CD14-positive monocyte (primary cell): ENCODE results near the gene CLASP1. TPM values are rescaled to one million over a fixed set of nuclear protein-coding genes. Genes with fewer than 3 reads are reported as not detected.

Experiments
- DNase-seq, 3 donors: peaks; one replicate each; pipeline ENCODE4 v3.0.0-alpha.2; 2011 to 2022
- H2AFZ ChIP-seq: 2 replicates; pipeline ENCODE4 v1.6.0; 2012; ENCODE audit warnings: mild to moderate bottlenecking, low read depth, low read length, inconsistent platforms; ENCODE audit not compliant: insufficient read depth, poor library complexity, severe bottlenecking
- H3K27ac ChIP-seq, 2 donors: 1 replicate in 1 of 2; 2 replicates in 1 of 2; pipeline ENCODE4 v1.5.1; 2012 to 2013; ENCODE audit warnings: low read length in 2 of 2, control low read depth in 1 of 2, inconsistent platforms in 1 of 2, low read depth in 1 of 2, mild to moderate bottlenecking in 1 of 2
- H3K27me3 ChIP-seq, 2 donors: one replicate each; pipeline versions ENCODE4 v1.6.0 to v1.6.1; 2011 to 2013; ENCODE audit warnings: low read length in 2 of 2; ENCODE audit not compliant: control insufficient read depth in 2 of 2, insufficient read depth in 2 of 2
- H3K36me3 ChIP-seq, 2 donors: replicated peaks in 1 of 2; 1 replicate in 1 of 2; 2 replicates in 1 of 2; pipeline versions ENCODE4 v1.5.1 to v1.6.1; 2012 to 2013; ENCODE audit warnings: low read length in 2 of 2, control low read depth in 1 of 2, inconsistent platforms in 1 of 2, mild to moderate bottlenecking in 1 of 2; ENCODE audit not compliant: insufficient read depth in 2 of 2, control insufficient read depth in 1 of 2
- H3K4me1 ChIP-seq, 2 donors: 1 replicate in 1 of 2; 2 replicates in 1 of 2; pipeline versions ENCODE4 v1.5.1 to v1.6.1; 2012 to 2013; ENCODE audit warnings: low read length in 2 of 2, control low read depth in 1 of 2, inconsistent platforms in 1 of 2, mild to moderate bottlenecking in 1 of 2, moderate library complexity in 1 of 2; ENCODE audit not compliant: insufficient read depth in 2 of 2, control insufficient read depth in 1 of 2
- H3K4me2 ChIP-seq: replicated peaks from 2 replicates; pipeline ENCODE3; 2012; ENCODE audit warnings: low read length, moderate library complexity, mild to moderate bottlenecking; ENCODE audit not compliant: poor library complexity, severe bottlenecking; ENCODE audit errors: extremely low read depth
- H3K4me3 ChIP-seq, 3 experiments: fragments of 200-600 bp in 1 of 3; sonication (generic) in 1 of 3; replicated peaks in 1 of 3; 1 replicate in 2 of 3; 2 replicates in 1 of 3; pipeline ENCODE4 v1.5.1; 2011 to 2013; ENCODE audit warnings: low read length in 3 of 3, mild to moderate bottlenecking in 3 of 3, control low read depth in 2 of 3, low read depth in 2 of 3, inconsistent platforms in 1 of 3, moderate library complexity in 1 of 3
- H3K79me2 ChIP-seq: 2 replicates; pipeline ENCODE4 v1.6.0; 2012; ENCODE audit warnings: mild to moderate bottlenecking, control low read depth, inconsistent platforms, low read length, moderate library complexity; ENCODE audit not compliant: insufficient read depth
- H3K9ac ChIP-seq: 2 replicates; pipeline ENCODE4 v1.6.0; 2017; ENCODE audit warnings: low read length, mild to moderate bottlenecking; ENCODE audit not compliant: insufficient read depth, poor library complexity, severe bottlenecking
- H3K9me3 ChIP-seq, 2 donors: replicated peaks in 1 of 2; 1 replicate in 1 of 2; 2 replicates in 1 of 2; pipeline versions ENCODE4 v1.5.1 to v1.6.1; 2012 to 2013; ENCODE audit warnings: low read length in 2 of 2, control low read depth in 1 of 2; ENCODE audit not compliant: control insufficient read depth in 1 of 2, insufficient read depth in 1 of 2
- H4K20me1 ChIP-seq: 2 replicates; pipeline ENCODE4 v1.6.0; 2012; ENCODE audit warnings: mild to moderate bottlenecking, low read length, control low read depth, moderate library complexity; ENCODE audit not compliant: insufficient read depth
- H3K27ac Mint-ChIP-seq, 7 donors: one replicate each; pipeline ENCODE4 v1.8.0; 2020; ENCODE audit warnings: mild to moderate bottlenecking in 7 of 7, mixed read lengths in 7 of 7, moderate library complexity in 6 of 7, inconsistent platforms in 2 of 7
- H3K27me3 Mint-ChIP-seq, 3 donors: one replicate each; pipeline ENCODE4 v1.8.0; 2021 to 2022; ENCODE audit warnings: low read depth in 3 of 3, mild to moderate bottlenecking in 3 of 3, mixed read lengths in 3 of 3, moderate library complexity in 3 of 3, inconsistent platforms in 1 of 3
- H3K36me3 Mint-ChIP-seq, 2 donors: one replicate each; pipeline ENCODE4 v1.8.0; 2020; ENCODE audit warnings: mixed read lengths in 2 of 2, inconsistent platforms in 1 of 2, mild to moderate bottlenecking in 1 of 2
- H3K4me1 Mint-ChIP-seq: one replicate; pipeline ENCODE4 v1.8.0; 2020; ENCODE audit warnings: mild to moderate bottlenecking, mixed read lengths
- H3K4me3 Mint-ChIP-seq, 2 donors: one replicate each; pipeline ENCODE4 v1.8.0; 2020; ENCODE audit warnings: mild to moderate bottlenecking in 2 of 2, mixed read lengths in 2 of 2, moderate library complexity in 1 of 2
- H3K9me3 Mint-ChIP-seq, 7 donors: one replicate each; pipeline ENCODE4 v1.8.0; 2020 to 2022; ENCODE audit warnings: mixed read lengths in 7 of 7, mild to moderate bottlenecking in 6 of 7, moderate library complexity in 6 of 7, inconsistent platforms in 2 of 7
- CTCF ChIP-seq: fragments of 200-600 bp; IDR thresholded peaks from one replicate; pipeline ENCODE4 v1.8.0; 2022; ENCODE audit warnings: antibody characterized with exemption, mild to moderate bottlenecking
- WGBS: methylation state at CpG from one replicate; pipeline ENCODE4 v1.1.5; 2013; ENCODE audit warnings: missing lambda C conversion rate; ENCODE audit not compliant: insufficient coverage; 5-methylcytosine and 5-hydroxymethylcytosine counted together
- intact Hi-C, 2 donors: fragments of 100-400 bp; cut with micrococcal nuclease; formaldehyde crosslinking; loops; one replicate each; pipeline versions ENCODE4 v1.15.0 to v1.15.1; 2023
- polyA plus RNA-seq, 3 donors: library from polyadenylated mRNA; depleted of rRNA in 1 of 3; unstranded in 2 of 3; stranded (reverse) in 1 of 3; fragments of 300-500 nt in 2 of 3; fragments of >200 nt in 1 of 3; fragmentation: Illumina TruSeq in 2 of 3; gene quantifications; 1 replicate in 2 of 3; 2 replicates in 1 of 3; pipeline ENCODE4 v1.2.3, GENCODE V29; 2012 to 2021

Gene CLASP1
- polyA plus RNA-seq, 3 donors, result 4.8 to 8.1 (median 7.6) TPM

GRCh38 chr2:121688820-121689219 is 39.6 kb upstream of the CLASP1 start:
- Histone ChIP-seq H3K4me3 (no peak overlapping the region), H3K36me3 (no peaks in the 10 kb centered on the region), H3K9ac (no peak overlapping the region), H3K27ac (no peak overlapping the region), H3K4me2 (no peak overlapping the region), H2AFZ (no peak overlapping the region), H3K9me3 (peaks cover 6 to 10% of the 10 kb centered on the region in 2 donors), H3K27me3 (no peaks in the 10 kb centered on the region), H3K4me1 (no peaks in the 10 kb centered on the region), H3K79me2 (no peaks in the 10 kb centered on the region), H4K20me1 (no peaks in the 10 kb centered on the region)
- Mint-ChIP-seq H3K9me3 (peaks cover 4 to 20% (median 11%) of the 10 kb centered on the region in 7 donors), H3K27me3 (peaks cover 0 to 2% (median 1%) of the 10 kb centered on the region in 3 donors), H3K27ac (no peak overlapping the region), H3K36me3 (no peaks in the 10 kb centered on the region), H3K4me1 (no peaks in the 10 kb centered on the region), H3K4me3 (no peak overlapping the region)
- no peak for DNase-seq
- WGBS, result 60% methylated on average over 1 of the region's 2 CpGs
- intact Hi-C loops, result no loop called here
- no peak for TF ChIP-seq CTCF

GRCh38 chr2:121686902-121687301 is 37.6 kb upstream of the CLASP1 start:
- H3K36me3 Mint-ChIP-seq, result peaks cover 0 to 3% of the 10 kb centered on the region in 2 donors
- Histone ChIP-seq H3K4me1 (no peaks in the 10 kb centered on the region), H3K4me3 (no peak overlapping the region), H3K27me3 (no peaks in the 10 kb centered on the region), H3K27ac (no peak overlapping the region), H3K4me2 (no peak overlapping the region), H3K36me3 (no peaks in the 10 kb centered on the region), H2AFZ (no peak overlapping the region), H3K9me3 (peaks cover 25 to 28% of the 10 kb centered on the region in 2 donors), H3K9ac (no peak overlapping the region), H4K20me1 (no peaks in the 10 kb centered on the region), H3K79me2 (no peaks in the 10 kb centered on the region)
- no peaks in the 10 kb centered on the region for H3K4me1 Mint-ChIP-seq
- no peak for TF ChIP-seq CTCF
- H3K27me3 Mint-ChIP-seq, result peaks cover 0 to 3% (median 2%) of the 10 kb centered on the region in 3 donors
- no peak overlapping the region for H3K27ac Mint-ChIP-seq
- DNase-seq, result no peak
- intact Hi-C loops, result no loop called here
- H3K9me3 Mint-ChIP-seq, result peaks cover 19 to 39% (median 29%) of the 10 kb centered on the region in 7 donors
- H3K4me3 Mint-ChIP-seq, result no peak overlapping the region
- 100% methylated on average over 1 of the region's 2 CpGs for WGBS
